Measurements from ENCODE around the gene MEPCE.

- TF ChIP-seq CTCF (conservative IDR thresholded peaks at IDR 0.05 in 1 of 2, IDR thresholded peaks at IDR 0.05 in 1 of 2; ENCODE audit: low read depth in 1 of 2, low read length in 2 of 2), result peak; percentile 66 to 76
- no peak for TF ChIP-seq EZH2 (IDR thresholded peaks at IDR 0.05; ENCODE audit: low read length, missing control alignments)
These were observed 36.2 kb downstream of the MEPCE start for GRCh38 chr7:100465702-100466311.

All from fibroblast of lung (primary cell).